Regular cardiac myocyte (primary cell): ENCODE data around the gene ATP6V0B. TPM values are rescaled to one million over a fixed set of nuclear protein-coding genes. Genes with fewer than 3 reads are reported as not detected.

Source experiments
- total RNA-seq: library from RNA; depleted of rRNA; stranded (reverse); fragments of >200 nt; gene quantifications from 2 replicates; pipeline ENCODE4 v1.2.3, GENCODE V29; 2014

ATP6V0B gene
- total RNA-seq, result 125 and 162 TPM in 2 replicates

GRCh38 chr1:43974443-43975248 lies at the start of gene ATP6V0B:
Gene ATP6V0B, plus strand, starts transcription at chr1:43974960. Its CDS starts 81 bp downstream, at chr1:43975041.

GRCh38 chr1:43933386-43934100 lies 41.2 kb upstream of the ATP6V0B start, which contains the start of gene ARTN:
Gene ARTN, plus strand, starts transcription at chr1:43933801. Its CDS starts 1,856 bp downstream, at chr1:43935657.

DNA sequence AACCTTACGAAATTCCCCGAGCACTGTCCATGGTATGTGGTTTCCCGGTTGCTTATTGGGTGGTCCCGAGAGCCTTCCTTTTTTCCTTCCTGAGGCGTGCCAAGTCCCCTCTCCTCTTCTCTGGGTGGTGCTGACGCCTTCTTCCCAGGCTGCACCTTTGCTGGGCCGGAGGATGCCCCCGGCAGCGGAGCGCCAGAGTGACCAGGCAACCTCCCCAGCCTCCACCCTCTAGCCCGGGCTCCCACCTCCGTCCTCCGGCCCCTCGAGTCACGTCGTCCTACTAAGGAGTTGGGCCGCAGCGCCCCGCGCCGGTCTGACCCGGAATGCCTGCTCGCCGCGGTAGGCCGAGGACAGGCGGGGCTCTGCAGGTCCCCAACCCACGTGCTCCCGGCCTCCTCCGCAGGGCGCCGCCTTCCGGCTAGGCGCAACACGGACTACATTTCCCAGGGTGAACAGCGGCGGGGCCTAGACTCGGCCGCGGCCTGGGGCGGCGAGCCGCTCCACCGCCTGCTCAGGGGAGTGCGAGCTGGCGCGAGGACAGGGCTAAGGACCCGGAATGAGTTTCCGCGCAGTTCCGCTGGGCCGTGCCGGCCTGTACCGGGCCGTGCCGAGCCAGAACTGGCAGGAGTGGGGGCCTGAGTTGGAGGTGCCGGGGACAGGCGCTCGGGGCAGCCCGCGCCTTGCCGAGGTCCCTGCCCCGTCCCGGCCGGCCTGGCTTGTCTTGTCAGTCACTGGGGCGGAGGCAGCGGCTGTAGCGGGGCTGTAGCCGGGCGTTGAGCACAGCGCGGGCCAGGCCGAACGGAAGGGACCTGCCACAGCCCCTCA lies 28.3 kb upstream of the ATP6V0B start, which contains the start of gene IPO13:
Gene IPO13, plus strand, starts transcription at position 715 of the 825 bp plus-strand sequence. CDS start 651 bp downstream, outside the sequence.

DNA sequence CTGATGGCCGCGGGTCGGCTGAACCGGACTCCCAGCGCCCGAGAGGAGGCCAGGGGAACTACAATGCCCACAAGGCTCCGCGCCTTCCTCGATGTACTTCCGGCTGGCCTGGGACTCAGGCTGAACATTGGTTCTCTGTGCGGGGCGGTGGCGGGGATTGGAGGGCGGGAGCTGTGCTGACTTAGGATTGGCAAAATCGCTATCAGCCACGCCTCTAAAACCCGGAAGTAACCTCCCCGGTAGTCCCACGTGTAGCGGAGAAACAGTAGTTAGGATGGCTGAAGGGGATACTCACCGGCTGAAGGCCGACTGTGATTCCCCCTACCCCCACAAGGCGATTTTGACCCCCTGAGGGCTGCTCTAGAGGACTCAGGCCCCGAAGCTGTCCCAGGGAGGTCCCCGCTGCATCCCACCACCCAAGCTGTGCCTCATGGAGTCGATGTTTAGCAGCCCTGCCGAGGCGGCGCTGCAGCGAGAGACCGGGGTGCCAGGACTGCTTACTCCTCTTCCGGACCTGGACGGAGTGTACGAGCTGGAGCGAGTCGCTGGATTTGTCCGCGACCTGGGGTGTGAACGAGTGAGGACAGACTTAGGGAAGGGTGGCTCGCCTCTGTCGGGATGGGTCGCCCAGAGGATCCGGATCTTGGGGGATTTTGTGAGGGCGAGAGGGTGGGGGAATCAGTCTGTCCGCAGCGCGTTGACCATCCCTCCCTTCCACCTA lies 4.9 kb upstream of the ATP6V0B start, which contains the start of gene DPH2:
Gene DPH2, plus strand, starts transcription at position 265 of the 721 bp plus-strand sequence. Its CDS starts 166 bp downstream, at position 431.

DNA sequence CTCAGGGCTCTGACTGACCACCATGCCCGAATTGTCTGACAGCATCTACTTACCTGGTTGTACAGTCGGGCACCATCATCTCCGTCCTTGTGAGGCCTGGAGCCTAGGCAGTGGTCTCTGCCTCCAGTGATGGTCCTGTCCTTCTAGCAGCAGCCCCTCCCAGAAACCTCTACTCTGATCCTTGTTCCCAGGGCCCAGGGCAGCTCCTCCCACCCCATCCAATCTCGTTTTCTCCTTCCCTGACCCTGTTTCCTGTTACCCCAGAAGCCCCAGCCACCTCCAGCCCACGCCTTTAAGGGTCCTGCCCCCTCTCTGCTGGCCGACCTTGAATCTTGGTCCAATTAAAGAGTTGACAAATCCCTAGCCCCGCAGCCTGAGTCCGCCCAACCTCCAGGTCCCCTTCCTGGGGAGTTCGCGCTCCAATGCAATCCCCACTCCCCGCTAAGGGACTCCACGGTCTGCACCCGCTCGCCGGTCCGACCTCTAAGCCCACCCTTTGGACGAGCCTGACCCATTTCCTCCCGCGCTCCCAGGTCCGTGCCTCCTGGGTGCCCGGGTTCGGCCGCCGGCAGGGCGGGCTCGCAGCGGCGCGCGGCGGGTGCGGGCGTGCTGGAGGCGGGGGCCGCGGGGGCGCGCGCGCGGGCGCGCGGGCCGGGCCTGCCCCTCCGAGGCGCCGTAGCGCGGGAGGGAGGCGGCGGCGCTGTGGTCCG lies 3.9 kb downstream of the ATP6V0B start, which contains the start of gene B4GALT2:
Gene B4GALT2, plus strand, starts transcription at position 660 of the 710 bp plus-strand sequence. CDS start 1,951 bp downstream, outside the sequence.

DNA sequence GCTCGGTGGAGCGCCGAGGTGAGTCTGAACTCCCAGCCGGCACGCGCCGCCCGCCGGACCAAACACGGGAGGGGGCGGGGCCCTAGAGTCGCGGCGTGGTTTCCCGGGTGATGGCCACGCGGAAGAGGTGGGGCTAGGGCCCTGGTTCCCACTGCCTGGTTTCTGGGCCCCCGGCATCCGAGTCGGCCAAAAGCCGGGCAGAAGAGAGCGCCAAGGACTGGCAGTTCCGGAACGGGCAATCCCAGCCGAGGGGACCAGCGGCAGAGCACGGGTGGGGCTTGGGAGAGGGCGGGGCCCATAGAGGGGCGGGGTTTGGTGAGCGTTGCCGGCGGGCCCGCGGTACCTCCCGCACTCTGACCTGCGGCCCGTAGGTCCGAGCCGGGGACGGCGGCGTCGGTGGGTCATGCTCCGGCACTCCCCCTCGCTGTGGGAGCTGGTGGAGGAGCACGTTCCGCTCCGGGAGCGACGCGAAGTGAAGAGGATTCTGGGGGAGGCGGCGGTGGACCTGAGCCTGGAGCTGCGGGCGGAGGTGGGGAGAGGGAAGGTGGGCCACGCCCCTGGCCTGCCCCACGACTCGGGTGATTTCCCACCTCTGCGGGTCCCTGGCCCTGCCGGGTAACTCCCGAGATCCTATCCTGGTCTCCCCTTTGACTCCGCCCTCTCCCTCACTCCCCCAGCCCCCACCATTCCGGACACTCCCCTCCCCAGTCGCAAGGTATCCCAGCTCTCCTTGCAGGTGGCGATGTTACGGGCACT lies 16.9 kb downstream of the ATP6V0B start, which contains the start of gene CCDC24:
Gene CCDC24, plus strand, starts transcription at position 124 of the 756 bp plus-strand sequence. Its CDS starts 280 bp downstream, at position 404.

Other genes with a start within 250 kb of the ATP6V0B start
- gene ARTN, start 41.2 kb upstream of the ATP6V0B start, total RNA-seq, result not detected in 2 replicates
- gene IPO13, start 28.0 kb upstream of the ATP6V0B start, total RNA-seq, result 19.9 and 20.3 TPM in 2 replicates
- 10.1 and 19.7 TPM in 2 replicates for gene DPH2, start 5.0 kb upstream of the ATP6V0B start, total RNA-seq
- gene B4GALT2, start 4.2 kb downstream of the ATP6V0B start, total RNA-seq, result 75.3 and 79.8 TPM in 2 replicates
- gene CCDC24, start 16.6 kb downstream of the ATP6V0B start, total RNA-seq, result 2.3 and 4.5 TPM in 2 replicates
- 2.1 and 4.2 TPM in 2 replicates for gene SLC6A9, start 56.5 kb downstream of the ATP6V0B start, total RNA-seq
- gene KLF17, start 143.9 kb downstream of the ATP6V0B start, total RNA-seq, result under 0.01 and 0.19 TPM in 2 replicates
- not detected in 2 replicates for gene KLF18, start 166.7 kb downstream of the ATP6V0B start, total RNA-seq
- gene DMAP1, start 238.5 kb downstream of the ATP6V0B start, total RNA-seq, result 13.2 and 33.7 TPM in 2 replicates